ENCODE data around the gene CLDN34.

Gene CLDN34

DNA sequence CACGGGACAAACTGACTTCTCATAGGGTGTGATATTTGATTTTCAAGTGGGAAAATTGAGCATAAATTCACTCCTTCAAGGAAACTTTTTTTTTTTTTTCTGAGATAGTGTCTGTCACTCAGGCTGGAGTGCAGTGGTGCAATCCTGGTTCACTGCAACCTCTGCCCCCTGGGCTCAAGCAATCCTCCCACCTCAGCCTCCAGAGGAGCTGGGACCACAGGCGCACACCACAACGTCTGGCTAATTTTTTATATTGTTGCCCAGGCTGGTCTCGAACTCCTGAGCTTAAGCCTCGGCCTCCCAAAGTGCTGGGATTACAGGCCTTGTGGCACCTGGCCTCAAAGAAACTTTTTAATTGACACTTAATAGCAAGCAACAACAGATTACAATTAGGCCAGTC lies 13.8 kb downstream of the CLDN34 start:
- DNase-seq (ENCODE audit: low read depth) = no peak

DNA sequence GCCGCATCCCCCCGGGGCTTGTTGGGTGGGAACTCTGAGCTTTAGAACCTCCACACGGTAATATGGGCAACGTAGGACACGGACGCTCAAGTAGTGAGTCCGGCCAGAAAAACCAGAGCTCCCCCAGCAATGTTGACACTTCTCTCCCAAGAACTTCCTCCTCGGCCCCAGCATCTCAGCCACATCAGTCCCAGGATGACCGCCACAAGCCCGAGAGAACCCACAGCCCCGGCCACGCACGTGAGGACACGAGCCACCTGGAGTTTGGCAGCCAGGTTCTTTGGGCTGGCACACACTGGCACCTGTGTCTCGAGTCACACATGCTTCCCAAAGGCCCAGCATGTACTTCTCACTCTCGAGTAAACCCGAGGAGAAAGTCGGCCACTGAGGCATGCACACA lies 16.3 kb downstream of the CLDN34 start:
- DNase-seq (ENCODE audit: low read depth) = no peak

DNA sequence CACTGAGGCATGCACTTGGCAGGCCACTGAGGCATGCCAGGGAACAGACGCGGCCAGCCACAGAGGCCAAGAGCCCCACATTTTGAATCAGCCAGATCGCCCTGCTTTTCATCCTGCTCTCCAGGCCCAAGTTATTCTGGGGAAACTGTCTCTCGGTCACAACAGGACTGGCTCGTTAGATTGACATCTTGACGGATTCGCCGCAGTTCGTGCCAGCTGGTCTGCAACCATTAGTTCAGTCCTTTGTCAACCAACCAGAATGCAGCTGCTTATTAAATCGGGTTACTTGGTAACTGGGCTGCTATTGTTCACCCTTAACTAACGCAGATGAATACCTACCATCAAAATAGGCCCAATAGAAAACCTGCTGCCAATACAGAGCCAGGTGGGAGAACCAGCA lies 16.7 kb downstream of the CLDN34 start:
- no peak for DNase-seq (ENCODE audit: low read depth)

DNA sequence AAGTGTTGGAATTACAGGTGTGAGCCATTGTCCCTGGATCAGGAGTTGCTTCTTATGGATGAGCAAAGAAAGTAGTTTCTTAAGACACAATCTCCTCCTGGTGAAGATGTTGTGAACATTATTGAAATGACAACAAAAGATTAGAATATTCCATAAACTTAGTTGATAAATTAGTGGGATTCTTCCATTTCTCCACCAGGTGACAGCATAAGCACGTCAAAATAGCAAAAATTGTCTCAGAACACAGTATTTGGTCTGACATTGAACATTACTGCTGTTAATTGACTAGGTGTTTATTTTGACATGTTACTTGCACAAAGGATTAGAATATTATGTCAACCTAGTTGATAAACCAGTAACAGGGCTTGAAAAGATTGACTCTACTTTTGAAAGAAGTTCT lies 21.6 kb downstream of the CLDN34 start:
- no peak for DNase-seq (ENCODE audit: low read depth)

DNA sequence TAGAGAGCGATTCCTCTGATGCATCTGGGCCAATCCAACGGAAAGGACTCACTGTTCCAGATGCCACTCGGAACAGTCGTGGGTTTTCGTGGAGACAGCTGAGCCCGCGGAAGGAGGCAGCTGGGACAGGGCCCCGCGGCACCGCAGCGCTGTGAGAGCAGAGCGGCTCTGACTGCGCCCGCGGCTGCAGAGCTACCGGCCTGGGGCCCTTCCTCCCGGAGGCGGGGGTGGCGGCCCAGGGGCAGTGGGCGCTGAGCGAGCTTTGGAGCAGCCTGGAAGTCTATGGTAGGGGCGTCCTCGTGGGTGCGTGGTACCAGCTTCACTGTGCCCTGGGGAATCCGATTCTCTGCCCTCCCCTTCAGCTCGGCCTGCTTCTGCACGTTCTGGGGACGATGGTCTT lies 24.9 kb downstream of the CLDN34 start:
- DNase-seq (ENCODE audit: low read depth) = no peak

DNA sequence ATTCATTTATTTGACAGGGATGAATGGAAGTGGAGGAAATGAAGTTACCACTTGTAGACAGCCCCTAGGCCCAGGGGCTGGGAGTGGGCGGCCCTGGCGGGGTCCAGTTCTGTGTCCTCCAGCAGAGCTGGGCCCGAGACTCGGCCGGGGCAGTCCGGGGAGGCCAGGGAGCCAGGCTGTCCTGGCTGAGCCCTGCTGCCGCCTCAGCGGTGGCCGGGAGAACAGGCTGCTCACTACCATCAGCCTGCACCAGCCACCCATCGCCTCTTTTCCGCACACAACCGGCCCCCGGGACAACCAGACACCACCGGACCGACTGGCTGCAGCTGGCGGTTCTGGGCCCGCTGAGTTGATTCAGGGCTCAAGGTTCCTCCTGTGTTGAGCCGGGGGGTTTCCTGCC lies 25.6 kb downstream of the CLDN34 start:
- no peak for DNase-seq (ENCODE audit: low read depth)

DNA sequence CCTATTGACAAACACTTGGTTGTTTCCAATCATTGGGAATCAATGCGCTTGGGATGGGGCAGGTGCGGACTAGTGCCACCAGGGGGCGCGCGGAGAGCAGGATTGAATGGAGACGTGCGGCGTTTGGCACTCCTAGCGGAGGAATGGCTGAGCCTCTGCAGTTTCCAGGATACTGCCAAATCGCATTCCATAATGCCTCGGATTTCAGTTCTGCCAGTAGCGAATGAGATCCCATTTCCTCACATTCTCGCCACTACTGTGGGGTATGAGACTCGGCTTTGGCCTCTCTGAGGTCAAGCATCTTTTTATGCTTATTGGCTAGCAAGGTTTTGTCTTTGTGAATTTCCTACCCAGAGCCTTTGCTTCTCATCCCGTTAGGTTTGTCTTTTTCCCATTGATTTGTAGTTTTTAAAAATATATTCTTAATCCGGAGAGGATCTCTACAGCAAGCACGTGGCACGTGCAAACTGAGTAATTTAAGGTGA lies 28.7 kb downstream of the CLDN34 start:
- peak; percentile 38 for DNase-seq (ENCODE audit: low read depth)

DNA sequence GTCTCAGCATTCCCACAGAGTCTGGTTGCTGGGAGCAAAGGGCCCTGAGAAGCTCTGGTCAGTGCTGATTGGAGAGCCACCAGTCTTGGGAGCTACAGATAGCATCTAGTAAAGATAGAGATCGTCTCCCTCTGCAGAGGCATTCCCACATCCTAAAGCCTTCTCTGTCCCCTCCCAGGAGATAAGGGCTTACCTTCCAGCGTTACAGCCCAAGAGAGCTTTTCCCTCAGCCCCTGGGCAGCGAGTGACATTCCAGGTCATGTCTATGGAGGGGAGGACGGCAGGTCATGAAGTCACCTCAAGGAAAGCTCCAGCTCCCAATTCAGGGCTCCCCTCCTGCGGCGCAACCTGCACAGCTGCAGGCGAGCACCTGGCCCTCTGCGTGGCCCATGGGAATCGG lies 29.9 kb downstream of the CLDN34 start:
- DNase-seq (ENCODE audit: low read depth) = no peak

DNA sequence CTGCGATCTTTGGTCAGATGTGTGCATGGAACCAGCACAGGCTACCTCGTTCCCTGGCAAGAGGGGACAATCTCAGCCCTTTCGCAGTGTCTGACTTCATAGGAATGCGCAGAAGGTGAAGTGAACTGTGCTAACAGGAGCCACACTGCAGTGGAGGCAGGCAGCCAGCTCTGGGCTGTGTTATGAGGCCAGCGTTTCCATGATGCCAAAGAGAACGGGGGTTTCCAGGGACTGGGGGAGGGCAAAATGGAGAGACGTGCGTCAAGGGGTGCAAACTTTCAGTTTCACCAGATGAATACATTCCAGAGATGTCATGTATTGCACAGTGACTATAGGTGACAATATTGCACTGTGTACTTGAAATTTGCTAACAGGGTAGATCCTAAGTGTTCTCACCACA lies 30.4 kb downstream of the CLDN34 start:
- no peak for DNase-seq (ENCODE audit: low read depth)

DNA sequence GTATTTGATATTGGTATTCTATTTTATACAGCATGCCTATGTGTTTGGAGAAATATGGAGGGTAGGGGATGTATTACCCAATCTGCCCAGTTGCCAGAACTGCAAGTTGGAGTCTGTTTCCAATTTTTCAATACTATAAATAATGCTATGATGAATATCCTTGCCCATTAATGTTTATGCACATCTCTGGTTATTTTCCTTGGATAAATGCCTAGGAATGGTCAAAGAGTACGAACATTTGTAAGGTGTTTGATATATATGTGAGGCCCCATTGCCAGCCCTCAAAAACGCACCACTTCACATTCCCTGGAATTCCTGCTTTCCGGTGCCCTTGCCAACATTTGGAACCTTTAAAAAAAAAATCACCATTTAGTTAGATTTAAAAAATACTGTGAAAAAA lies 34.3 kb downstream of the CLDN34 start:
- DNase-seq (ENCODE audit: low read depth) = no peak

DNA sequence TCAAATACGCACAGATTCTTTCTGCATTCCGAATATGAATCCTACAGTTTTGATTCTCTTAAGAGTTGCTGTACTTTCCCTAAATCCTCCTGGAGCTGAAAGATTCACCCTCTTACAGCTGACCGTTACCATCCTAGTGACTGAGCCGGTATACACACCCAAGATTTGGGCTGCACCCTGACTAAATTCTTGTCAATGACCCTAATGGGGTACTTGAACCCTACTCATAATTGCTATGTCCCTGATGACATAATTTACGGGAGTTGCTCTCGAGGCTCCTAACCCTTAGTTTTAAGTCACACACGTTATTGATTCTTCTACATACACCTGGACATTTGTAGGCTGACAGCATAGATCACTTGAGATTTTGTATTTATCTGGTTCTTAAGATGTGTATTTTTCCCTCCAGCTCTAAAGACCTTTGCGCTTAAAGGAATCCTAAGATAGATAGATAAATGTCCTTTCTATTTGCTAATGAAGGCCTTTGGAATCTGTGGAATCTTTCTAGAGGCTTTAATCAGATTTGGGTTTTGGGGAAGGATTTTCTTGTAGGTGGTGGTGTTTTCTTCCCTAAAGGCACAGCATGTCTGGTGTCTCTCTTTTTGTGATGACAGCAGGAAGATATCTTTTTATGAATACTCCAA lies 37.8 kb downstream of the CLDN34 start:
- no peak for DNase-seq (ENCODE audit: low read depth)

DNA sequence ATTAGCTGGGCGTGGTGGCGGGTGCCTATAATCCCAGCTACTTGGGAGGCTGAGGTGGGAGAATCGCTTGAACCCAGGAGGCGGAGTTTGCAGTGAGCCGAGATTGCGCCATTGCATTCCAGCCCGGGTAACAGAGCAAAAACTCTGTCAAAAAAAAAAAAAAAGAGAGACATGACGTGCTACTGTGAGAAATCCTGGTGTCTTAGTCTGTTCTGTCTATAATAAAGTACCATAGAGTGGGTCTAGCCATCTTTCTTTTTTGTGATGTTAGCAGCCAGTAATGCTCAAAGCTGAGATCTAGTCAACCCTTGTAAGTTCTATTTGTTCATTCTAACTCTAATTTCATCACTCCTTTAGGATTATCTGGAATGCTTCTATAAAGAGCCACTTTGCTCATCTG lies 38.9 kb downstream of the CLDN34 start:
- DNase-seq (ENCODE audit: low read depth) = no peak

DNA sequence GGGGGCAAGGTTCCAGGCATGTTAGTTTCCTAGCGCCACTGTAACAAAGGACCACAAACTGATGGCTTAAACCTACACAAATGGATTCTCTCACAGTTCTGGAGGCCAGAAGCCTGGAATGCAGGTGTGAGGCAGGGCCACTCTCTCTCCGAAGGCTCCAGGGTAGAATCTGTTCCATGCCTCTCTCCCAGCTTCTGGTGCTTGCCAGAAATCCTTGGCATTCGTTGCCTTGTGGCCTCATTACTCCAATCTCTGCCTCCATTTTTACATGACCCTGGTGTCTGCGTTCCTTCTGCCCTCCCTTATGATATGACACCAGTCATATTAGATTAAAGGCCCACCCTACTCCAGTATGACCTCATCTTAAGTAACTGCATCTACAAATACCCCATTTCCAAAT lies 39.6 kb downstream of the CLDN34 start:
- no peak for DNase-seq (ENCODE audit: low read depth)

DNA sequence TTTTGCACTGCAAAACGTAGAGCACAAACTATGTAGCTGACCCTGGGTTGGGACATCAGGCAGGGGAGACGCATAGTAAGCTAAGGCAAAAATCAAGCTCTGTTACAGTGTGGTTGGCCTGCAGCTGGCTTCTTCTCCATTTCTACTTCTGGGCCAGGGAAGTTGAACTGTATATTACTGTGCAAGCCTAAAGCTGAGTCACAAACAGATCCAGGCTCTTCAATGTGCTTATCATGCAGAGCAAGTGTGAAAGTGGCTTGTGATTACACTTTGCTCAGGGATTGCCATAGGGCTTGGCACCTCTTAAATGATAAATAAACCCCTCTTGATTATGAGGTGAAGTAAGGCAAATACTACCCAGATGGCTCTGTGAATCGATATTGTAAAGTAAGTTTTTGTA lies 40.5 kb downstream of the CLDN34 start:
- DNase-seq (ENCODE audit: low read depth) = no peak

DNA sequence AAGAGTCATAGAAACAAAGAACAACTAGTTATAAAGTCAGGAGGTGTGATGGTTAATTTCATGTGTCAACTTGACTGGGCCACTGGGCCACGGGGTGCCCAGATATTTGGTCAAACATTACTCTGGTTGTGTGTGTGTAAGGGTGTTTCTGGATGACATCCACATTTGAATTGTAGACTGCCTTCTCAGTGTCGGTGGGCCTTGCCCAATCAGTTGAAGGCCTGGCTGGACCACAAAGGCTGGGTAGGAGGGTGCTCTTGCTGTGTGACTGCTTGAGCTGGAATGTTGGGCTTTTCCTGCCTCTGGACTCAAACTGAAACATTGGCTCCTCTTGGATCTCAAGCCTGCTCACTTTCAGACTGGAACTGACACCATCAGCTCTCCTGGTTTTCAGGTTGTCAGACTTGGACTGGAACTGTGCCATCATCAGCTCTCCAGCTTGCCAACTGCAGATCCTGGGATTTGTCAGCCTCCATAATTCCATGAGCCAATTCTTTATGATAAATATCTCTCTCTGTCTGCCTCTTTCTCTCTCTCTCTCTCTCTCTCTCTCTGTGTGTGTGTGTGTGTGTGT lies 41.4 kb downstream of the CLDN34 start:
- DNase-seq (ENCODE audit: low read depth) = no peak

DNA sequence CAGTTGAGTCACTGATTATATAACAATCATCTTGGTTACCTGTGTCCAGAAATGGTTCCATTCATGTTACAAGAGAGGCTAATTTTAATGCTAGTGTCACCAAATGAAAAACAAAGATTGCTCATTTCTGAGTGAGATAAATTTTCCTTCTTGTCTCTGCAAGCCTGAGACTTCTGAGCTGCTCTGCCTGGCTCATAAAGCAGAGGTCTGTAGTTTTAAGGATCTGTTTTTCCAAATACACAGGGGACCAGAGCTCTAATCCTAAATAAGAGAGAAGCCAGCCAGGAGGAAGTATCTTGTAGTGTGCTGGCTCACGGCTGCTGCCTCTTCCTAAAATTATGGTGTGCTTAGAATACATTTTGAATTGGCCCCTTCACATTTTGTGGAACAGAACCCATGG lies 42.6 kb downstream of the CLDN34 start:
- DNase-seq (ENCODE audit: low read depth) = no peak

DNA sequence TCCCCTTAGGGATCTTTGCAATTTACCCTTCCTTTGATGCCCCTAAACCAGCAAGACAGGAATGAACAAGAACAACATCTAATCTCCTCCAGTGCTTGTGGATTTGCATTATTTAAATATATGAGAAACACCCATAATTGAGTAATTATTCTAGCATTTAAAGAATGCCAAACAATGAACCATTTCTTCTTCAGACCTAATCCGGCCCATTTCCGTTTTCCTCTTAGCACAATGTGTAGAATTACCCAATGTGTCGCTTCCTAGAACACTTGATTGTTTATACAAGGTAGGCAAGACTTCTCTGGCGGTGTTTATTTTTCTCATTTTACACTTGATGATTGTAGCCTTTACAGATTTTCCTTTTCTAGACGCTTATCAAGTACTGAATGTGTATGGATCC lies 43.5 kb downstream of the CLDN34 start:
- no peak for DNase-seq (ENCODE audit: low read depth)

DNA sequence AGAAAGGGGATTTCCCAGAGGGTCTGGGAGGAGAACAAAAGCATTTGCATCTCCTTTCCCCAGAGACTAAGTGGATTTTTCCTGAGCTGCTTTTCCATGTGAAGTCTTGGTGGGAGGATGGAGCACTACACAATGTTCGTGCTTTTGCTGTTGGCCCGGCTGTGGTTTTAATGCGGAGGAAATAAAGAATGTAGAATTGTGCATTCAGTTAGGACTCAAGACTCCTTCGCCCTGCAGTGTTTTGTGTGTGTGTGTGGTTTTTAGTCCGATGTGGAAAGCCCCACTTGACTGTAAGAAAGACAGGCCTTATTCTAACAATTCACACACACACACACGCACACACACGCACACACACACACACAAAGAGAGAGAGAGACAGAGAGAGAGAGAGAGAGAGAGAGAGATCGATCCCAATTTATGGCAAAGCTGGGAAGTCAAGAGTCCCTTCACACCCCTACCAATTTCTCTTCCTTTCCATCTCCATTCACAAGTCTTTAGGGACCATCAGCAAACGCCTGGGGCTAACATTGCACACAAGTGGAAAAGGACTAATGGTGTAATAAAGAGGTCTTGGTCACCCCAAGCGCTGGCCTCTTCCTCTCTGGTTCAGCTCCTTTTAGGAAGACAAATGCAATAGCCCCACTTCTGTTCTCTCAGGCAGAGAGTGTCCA lies 44.2 kb downstream of the CLDN34 start:
- no peak for DNase-seq (ENCODE audit: low read depth)

DNA sequence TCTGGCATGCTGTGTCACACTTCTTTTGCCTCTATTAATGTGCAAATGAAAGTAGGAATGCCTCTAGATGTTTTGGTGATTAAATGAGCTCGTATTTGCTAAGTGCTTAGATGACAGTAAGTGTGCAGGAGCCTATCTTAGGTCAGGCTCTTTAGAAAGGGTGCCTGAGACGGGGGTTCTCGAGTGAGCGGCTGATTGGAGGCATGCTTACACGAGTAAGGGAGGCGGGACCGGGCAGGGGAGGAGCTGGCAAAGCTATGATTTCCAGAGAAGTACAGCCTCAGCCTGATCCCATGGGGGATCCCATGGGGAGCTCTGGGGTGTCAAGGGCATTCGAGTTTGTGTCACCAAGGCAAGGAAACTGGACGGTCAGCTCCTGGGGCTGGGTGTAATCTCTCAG lies 44.8 kb downstream of the CLDN34 start:
- DNase-seq (ENCODE audit: low read depth) = no peak

DNA sequence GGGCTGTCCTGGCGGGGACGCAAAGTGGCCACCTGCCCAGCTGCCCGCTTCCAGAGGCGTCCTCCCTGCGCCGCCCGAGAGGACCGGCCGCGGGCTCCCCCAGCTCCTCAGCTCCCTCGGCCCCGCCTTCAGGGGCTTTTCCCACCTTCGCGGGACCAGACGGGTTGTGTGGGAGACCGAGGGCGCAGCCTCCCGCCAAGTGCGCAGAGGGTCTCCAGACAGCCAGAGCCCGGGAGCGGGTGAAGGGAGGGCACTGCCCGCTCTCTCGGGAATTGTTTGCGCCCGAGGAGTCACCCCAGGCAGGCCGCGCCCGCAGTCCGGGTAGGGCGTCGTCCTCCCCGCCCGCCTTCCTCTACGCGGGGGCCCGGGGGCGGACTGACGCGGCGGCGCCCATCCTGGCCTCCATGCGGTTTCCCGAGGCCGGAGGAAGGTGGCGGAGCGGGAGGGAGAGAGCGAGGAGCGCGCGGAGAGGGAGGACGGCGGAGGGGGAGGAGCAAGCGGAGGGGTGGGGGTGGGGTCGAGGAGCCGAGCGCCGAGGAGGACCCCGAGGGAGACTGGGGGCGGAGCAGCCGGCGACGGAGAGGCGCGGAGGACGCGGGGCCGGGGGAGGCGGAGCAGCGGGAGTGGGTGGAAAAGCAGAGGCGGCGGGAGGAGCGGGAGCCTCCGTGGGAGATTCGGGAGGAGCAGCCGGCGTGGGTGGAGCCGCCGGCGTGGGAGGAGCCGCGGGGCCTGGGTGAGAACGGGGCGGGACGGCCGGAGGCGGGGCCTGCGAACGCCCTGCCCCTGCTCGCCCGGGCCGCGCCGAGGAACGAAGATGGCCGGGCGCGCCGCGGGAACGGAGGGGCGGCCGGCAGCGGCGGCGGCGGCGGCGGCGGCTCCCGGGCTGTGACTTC lies 47.5 kb downstream of the CLDN34 start:
- DNase-seq (ENCODE audit: low read depth) = peak; percentile 59

DNA sequence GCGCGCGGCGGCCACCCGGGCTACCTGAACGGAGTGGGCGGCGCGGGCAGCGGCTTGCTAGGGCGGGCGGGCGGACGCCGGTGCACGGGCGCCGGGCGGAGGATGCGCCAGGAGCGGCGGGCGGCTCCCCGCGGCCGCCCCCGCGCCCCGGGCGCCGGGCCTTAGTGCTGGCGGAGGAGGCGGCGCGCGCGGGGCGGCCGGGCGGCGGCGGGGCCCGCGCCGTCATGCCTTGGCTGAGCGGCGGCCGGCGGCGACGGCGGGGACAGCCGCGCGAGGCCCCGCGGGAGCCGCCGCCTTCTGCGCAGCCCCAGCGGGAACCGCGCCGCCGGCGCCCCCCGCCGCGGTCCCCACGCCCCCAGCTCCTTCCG lies 48.2 kb downstream of the CLDN34 start:
- DNase-seq (ENCODE audit: low read depth) = no peak

DNA sequence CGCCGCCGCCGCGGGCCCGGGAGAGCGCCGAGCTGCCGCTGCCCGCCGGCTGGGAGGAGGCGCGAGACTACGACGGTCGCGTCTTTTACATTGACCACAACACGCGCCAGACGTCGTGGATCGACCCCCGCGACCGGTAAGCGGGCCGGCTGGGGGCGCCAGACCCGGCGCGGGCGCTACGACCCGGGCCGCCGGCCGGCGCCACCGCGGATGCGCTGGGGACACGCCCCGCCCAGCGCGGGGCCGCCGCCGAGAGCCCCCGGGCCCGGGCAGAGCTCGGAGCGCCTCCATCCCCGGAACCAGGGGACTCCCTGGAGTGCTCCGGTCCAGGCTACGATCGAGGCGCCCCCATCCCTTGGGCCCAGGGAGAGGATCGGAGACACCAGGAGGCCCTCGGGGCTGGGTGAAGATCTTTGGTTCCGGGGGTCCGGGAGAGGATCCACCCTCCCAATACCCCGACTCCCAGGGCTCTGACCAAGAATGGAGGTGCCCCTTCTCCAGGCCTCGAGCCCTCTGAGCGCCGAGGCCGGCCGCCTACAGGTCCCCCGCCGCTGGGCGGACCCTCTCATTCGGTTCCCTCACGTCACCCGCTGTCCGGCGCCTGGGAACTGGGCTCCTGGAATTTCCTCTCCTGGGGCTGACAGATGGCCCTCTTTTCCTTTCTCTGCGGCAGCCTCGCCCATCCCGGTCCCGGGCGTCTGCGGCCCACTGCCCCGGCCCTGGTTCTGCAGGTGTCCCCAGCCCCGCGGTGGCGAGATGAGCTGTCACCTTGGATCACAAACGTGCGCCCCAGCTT lies 48.8 kb downstream of the CLDN34 start:
- DNase-seq (ENCODE audit: low read depth) = no peak

All from CMK (cell line).